Hepatocyte (in vitro differentiated cells): ENCODE data around the gene INVS.

Experiments used
- CTCF ChIP-seq: fragments of 200-600 bp; sonication (generic); IDR thresholded peaks from 2 replicates; pipeline ENCODE4 v1.5.1; 2016; ENCODE audit warnings: antibody characterized with exemption, mild to moderate bottlenecking; ENCODE audit not compliant: poor library complexity
- EZH2 ChIP-seq: fragments of 200-600 bp; sonication (generic); IDR thresholded peaks from 2 replicates; pipeline ENCODE4 v1.6.1; 2016; ENCODE audit warnings: antibody characterized with exemption, mild to moderate bottlenecking, borderline replicate concordance
- EZH2phosphoT487 ChIP-seq: fragments of 200-600 bp; sonication (generic); IDR thresholded peaks from one replicate; pipeline ENCODE4 v1.6.1; 2018; ENCODE audit warnings: antibody characterized with exemption, mild to moderate bottlenecking, low read depth, moderate library complexity; ENCODE audit not compliant: unreplicated experiment, severe bottlenecking

- TF ChIP-seq CTCF (no peak), EZH2 (no peak), EZH2phosphoT487 (no peak)
Measured at GRCh38 chr9:100131216-100131615, 32.2 kb downstream of the INVS start.
